Stimulated activated CD4-positive, alpha-beta T cell treated with anti-CD3 and anti-CD28 coated beads, Interleukin-15, amount 100 ng/mL, for 24 hours (primary cell): ENCODE measurements around the gene RIBC2.

Experiments used
- DNase-seq: peaks from one replicate; pipeline ENCODE4 v3.0.0-alpha.2; 2020

The RIBC2 gene

DNA sequence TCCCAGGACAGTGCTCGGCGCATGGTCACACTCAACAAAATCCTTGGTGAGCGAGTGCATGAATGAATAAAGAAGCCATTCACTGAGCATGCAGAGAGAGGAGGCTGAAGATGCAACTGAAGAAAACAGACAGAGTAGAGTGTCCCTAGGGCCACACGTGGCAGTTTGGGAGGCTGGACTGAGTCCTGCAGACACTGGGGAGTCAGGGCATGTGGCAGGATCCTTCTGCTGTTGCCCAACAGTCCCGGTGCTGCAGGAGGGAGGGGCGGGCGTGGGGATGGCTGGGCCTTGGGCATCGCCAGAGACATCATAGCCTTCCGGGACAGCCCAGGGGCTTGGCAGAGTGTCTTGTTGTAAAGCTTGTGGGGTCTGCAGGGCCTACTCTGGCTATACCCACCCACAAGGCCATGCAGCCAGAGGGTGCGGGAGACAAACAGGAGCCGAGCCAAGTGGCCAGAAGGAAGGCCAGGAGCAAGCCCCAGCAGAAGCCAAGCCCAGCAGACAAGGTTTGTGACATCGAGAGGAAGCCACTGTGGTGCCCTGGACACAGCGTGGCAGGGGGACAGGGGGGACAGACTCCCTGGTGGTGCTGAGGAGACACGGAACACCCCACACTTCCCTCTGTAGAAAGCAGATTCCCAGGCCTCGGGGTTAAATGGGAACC is 62.5 kb downstream of the RIBC2 start:
- DNase-seq, result no peak

DNA sequence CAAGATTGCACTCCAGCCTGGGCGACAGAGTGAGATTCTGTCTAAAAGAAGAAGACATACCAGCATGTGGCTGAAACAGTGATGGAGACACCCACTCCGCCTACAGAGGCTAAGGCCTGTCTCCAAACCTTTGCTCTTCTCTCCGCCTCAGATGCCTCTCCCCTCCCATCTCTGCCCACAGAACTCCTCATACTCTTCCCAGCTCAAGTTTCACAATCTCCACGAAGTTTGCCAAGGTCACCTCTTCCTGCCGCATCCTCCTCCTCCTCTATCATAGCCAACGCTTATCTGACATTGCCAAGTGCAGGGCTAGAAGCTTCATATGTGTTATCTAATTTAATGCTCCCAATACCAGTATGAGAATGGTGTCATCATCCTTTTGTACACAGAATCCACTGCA is 63.3 kb downstream of the RIBC2 start:
- DNase-seq, result no peak

DNA sequence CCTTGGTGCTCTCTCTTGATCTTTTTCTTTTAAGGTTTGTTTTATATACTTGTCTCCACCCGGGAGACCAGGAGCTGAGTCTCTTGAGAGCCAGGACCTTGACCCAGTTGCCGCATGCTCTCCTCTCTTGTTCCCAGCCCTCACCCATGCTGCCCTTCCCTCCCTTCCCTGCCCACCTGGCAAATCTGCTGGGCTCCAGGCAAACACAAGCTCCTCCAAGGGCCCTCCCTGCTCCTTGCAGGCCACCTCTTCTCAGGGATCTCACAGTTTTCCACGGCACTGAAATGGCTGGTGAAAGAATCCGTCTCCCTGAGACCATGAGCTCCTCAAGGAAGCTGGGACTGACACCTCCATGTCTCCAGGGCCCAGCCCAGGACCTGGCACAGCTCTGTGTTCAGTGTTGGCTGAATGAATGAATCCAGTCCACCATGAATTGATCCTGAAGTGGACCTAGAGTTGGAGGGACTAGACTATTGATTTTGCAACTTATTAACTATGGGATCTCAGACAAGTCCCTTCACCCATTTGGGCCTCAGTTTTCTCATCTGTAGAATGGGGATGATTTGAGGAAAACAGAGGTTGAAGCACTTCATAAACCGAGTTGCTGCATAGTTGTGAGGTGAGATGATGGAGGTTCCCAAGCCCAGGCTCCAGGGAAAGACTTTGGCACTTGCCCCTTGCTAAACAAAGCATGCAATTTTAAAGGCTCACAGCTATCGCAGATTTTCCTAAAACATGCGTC is 64.0 kb downstream of the RIBC2 start:
- DNase-seq, result no peak

DNA sequence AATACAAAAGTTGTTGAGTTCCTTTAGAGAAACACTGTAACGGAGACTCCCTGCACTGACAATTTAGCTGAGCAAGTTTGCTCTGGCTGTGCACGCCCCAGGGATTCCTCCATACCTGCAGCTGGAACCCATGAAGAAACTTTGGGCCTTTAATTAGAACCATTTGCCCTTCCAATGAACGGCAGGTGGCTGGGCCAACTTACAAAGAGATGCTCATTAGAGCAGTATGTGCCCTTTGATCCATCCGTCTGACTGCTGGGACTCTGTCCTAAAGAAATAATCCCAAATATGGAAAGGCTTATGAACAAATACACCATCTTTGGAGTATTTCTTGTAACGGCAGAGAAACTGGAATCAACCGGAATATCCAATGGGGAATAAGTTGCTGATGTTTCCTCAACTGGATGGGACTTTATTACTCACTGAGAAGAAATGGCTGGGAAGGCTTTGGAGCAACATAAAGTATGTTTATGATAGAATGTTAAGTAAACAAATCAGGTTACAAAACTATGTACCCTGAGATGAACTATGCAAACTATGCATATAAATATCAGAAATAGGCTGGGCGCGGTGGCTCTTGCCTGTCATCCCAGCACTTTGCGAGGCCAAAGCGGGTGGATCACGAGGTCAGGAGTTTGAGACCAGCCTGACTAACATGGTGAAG is 64.7 kb downstream of the RIBC2 start:
- DNase-seq, result no peak

DNA sequence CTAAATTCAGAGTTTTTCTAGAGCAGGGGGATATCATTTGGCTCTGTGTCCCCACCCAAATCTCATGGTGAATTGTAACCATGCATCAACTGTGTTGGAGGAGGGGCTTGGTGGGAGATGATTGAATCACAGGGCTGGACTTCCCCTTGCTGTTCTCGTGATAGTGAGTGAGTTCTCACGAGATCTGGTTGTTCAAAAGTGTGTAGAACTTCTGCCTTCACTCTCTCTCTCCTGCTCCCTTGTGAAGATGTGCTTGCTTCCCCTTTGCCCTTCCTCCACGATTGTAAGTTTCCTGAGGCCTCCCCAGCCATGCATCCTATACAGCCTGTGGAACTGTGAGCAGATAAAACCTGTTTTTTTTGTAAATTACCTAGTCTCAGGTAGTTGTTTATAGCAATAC is 67.2 kb downstream of the RIBC2 start:
- no peak for DNase-seq

DNA sequence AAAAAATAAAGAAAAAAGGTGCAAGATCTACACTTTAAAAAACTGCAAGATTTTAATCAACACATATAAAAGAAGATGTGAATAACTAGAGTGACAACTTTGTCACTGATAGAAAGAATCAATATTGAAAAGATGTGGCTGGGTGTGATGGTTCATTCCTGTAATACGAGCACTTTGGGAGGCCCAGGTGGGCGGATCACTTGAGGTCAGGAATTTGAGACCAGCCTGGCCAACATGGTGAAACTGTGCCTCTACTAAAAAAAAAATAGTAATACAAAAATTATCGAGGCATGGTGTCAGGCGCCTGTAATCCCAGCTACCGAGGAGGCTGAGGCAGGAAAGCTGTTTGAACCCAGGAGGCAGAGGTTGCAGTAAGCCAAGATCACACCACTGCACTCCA is 68.2 kb downstream of the RIBC2 start:
- DNase-seq, result no peak
